Colonic mucosa (tissue), 4 donors: ENCODE results near the gene CMC2. TPM values are rescaled to one million over a fixed set of nuclear protein-coding genes. Genes with fewer than 3 reads are reported as not detected.

Experiments
- DNase-seq: peaks from one replicate; pipeline ENCODE4 v3.0.0-alpha.2; 2020
- H3K27ac ChIP-seq: fragments of 200-600 bp; one replicate; pipeline ENCODE4 v1.8.0; 2021
- H3K27me3 ChIP-seq: fragments of 200-600 bp; one replicate; pipeline ENCODE4 v1.8.0; 2021
- H3K36me3 ChIP-seq: fragments of 200-600 bp; one replicate; pipeline ENCODE4 v1.8.0; 2021
- H3K4me1 ChIP-seq: fragments of 200-600 bp; one replicate; pipeline ENCODE4 v1.8.0; 2021; ENCODE audit warnings: mild to moderate bottlenecking
- H3K4me3 ChIP-seq: fragments of 200-600 bp; one replicate; pipeline ENCODE4 v1.8.0; 2021
- H3K9ac ChIP-seq, 2 donors: one replicate each; pipeline ENCODE4 v1.7.0; 2013; ENCODE audit warnings: control low read depth in 2 of 2, low read depth in 2 of 2, low read length in 2 of 2
- H3K9me3 ChIP-seq: fragments of 200-600 bp; one replicate; pipeline ENCODE4 v1.8.0; 2021
- CTCF ChIP-seq: fragments of 200-600 bp; IDR thresholded peaks from one replicate; pipeline ENCODE4 v1.8.0; 2022; ENCODE audit warnings: antibody characterized with exemption, mild to moderate bottlenecking
- intact Hi-C: fragments of 100-400 bp; cut with DNase I; formaldehyde crosslinking; loops from one replicate; pipeline ENCODE4 v1.14.1; 2022
- total RNA-seq, 2 donors: library from RNA; stranded (reverse); fragmentation: NEBNext Ultra II Directional in 1 of 2; extraction: Animal tissue kit (Norgen Biotek cat#: 25700) in 1 of 2; gene quantifications; one replicate each; pipeline ENCODE4 v1.2.1, GENCODE V29; 2021
- donor health status: healthy.
- donor health status: DM: no; HTN: no; CAD: no.
- donor health status: DM: no; HTN: no; CAD: no.

Gene CMC2
- total RNA-seq, 2 donors from 2014 or later: 59.4 to 81.6 TPM

- no peak for TF ChIP-seq CTCF
- no peak overlapping the region for H3K27ac ChIP-seq
These were observed 12.2 kb downstream of the CMC2 start for GRCh38 chr16:80994451-80994850.

GRCh38 chr16:80993834-80994233, 12.9 kb downstream of the CMC2 start:
- no peaks in the 10 kb centered on the region for H3K9me3 ChIP-seq
- H3K27me3 ChIP-seq: no peaks in the 10 kb centered on the region
- DNase-seq: no peak
- no peak overlapping the region for H3K27ac ChIP-seq
- no peak overlapping the region for H3K4me3 ChIP-seq
- no peak for TF ChIP-seq CTCF
- H3K4me1 ChIP-seq: no peaks in the 10 kb centered on the region
- H3K9ac ChIP-seq: no peak overlapping the region
- intact Hi-C loops: no loop called here
- H3K36me3 ChIP-seq: no peaks in the 10 kb centered on the region

More at GRCh38 chr16:80994451-80994850, 12.2 kb downstream of the CMC2 start:
- H3K9ac ChIP-seq: no peak overlapping the region
- intact Hi-C loops: no loop called here
- no peaks in the 10 kb centered on the region for H3K27me3 ChIP-seq
- H3K4me3 ChIP-seq: no peak overlapping the region
- no peaks in the 10 kb centered on the region for H3K9me3 ChIP-seq
- H3K4me1 ChIP-seq: no peaks in the 10 kb centered on the region
- H3K36me3 ChIP-seq: no peaks in the 10 kb centered on the region
- no peak for DNase-seq

GRCh38 chr16:80993307-80993706, 13.4 kb downstream of the CMC2 start:
- no peak for DNase-seq
- Histone ChIP-seq H3K4me3 (no peak overlapping the region), H3K27me3 (no peaks in the 10 kb centered on the region), H3K9ac (no peak overlapping the region), H3K36me3 (no peaks in the 10 kb centered on the region), H3K4me1 (no peaks in the 10 kb centered on the region), H3K27ac (no peak overlapping the region), H3K9me3 (no peaks in the 10 kb centered on the region)
- no peak for TF ChIP-seq CTCF
- intact Hi-C loops: no loop called here

GRCh38 chr16:80992676-80993293, 13.9 kb downstream of the CMC2 start:
- H3K4me1 ChIP-seq: no peaks in the 10 kb centered on the region
- H3K36me3 ChIP-seq: no peaks in the 10 kb centered on the region
- H3K4me3 ChIP-seq: no peak overlapping the region
- H3K9ac ChIP-seq: no peak overlapping the region
- H3K27me3 ChIP-seq: no peaks in the 10 kb centered on the region
- H3K9me3 ChIP-seq: no peaks in the 10 kb centered on the region
- no peak overlapping the region for H3K27ac ChIP-seq
- intact Hi-C loops: no loop called here
- no peak for DNase-seq
- TF ChIP-seq CTCF: no peak

GRCh38 chr16:80991792-80992430, 14.8 kb downstream of the CMC2 start:
- no peak overlapping the region for H3K4me3 ChIP-seq
- intact Hi-C loops: no loop called here
- DNase-seq: no peak
- no peaks in the 10 kb centered on the region for H3K9me3 ChIP-seq
- no peak overlapping the region for H3K27ac ChIP-seq
- H3K36me3 ChIP-seq: no peaks in the 10 kb centered on the region
- no peak for TF ChIP-seq CTCF
- H3K4me1 ChIP-seq: no peaks in the 10 kb centered on the region
- no peak overlapping the region for H3K9ac ChIP-seq
- H3K27me3 ChIP-seq: no peaks in the 10 kb centered on the region
